ENCODE data around the gene GALNT2.

GALNT2 gene

GRCh38 chr1:230248016-230248888, 181.2 kb downstream of the GALNT2 start:
- no peak for DNase-seq

DNA sequence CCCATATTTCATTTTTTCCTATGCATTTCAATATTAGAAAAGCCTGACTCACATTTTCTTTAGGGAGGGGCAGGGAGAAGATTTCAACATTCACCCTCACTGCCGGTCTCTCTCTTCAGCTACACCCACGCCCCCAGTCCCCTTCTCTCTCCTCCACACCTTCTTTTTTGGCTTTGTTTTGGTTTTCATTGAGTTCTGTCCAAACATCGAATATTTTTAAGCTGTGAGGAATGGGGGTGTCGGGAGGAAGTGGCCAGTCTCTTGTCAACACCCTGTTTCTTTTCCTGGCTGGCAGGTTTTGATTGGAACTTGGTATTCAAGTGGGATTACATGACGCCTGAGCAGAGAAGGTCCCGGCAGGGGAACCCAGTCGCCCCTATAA, 181.8 kb downstream of the GALNT2 start:
- DNase-seq = no peak

- DNase-seq = no peak
These were observed 182.8 kb downstream of the GALNT2 start for GRCh38 chr1:230249695-230250480.

DNA sequence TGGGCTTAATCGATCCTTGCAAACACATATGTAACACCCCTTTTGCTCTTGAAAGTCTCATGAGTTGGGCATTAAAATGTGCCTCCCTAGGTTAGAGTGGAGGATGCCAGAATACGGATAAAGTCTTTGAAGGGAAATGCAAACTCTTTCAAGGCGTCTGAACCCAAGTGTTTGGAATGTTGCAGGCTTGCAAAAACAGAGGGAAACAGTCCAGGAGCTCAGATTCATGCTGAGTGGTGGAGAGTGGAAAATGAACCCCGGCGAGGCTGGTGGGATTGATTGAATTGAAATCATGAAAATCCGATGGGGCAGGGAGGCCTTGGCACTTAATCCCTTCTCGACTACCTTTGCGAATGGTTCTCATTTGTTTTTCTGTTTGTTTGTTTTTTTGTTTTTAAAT, 183.6 kb downstream of the GALNT2 start:
- no peak for DNase-seq

GRCh38 chr1:230251644-230252191, 184.7 kb downstream of the GALNT2 start:
- DNase-seq = no peak

DNA sequence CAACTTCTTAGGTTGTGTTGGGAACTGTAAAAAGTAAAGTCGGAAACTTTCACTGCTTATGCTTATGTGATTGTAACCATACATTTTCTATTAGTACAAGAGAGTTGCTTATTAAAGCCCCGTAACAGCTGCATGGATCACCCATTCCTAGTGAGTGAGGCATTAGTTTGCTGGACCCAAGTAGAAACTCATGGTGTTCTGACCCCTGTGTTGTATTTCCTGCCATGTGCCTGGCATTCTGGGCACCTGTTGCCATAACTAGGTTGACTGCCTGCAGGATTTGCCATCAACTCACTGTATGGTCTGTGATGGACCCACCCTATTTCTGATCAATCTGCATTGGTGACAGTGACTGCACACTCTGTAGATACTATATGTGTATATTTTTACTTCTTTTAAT, 186.1 kb downstream of the GALNT2 start:
- no peak for DNase-seq

- DNase-seq = no peak
These were observed 187.2 kb downstream of the GALNT2 start for GRCh38 chr1:230254265-230254664.

- no peak for DNase-seq
These were observed 188.1 kb downstream of the GALNT2 start for GRCh38 chr1:230255116-230255515.

DNA sequence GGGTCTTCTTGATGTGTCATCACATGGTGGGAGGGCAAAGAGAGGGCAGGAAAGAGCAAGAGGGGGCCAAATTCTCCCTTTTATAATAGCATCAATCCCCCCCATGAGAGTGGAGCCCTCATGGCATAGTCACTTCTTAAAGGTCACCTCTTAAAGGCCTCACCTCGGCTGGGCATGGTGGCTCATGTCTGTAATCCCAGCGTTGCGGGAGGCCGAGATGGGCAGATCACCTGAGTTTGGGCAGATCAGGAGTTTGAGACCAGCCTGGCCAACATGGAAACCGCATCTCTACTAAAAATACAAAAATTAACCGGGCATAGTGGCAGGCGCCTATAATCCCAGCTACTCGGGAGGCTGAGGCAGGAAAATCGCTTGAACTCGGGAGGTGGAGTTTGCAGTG, 189.0 kb downstream of the GALNT2 start:
- no peak for DNase-seq

DNA sequence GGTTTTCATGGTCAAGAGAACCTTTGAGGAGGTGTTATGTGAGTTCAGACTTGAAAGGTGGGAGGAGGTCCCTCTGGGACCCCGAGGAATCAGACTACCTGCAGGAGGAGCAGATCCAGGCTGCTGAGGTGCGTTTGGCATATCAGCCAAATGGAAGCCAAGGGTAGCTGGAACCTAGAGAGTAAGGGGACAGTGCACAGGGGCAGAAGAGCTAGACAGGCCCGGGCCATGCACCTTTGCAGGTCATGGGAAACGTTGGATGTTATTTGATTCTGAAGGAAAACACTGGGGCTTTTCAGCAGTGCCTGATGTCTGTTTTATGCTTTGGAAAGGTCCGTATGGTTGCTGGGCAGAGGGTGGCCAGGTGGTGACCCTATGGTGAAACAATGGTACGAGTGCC, 189.9 kb downstream of the GALNT2 start:
- DNase-seq = no peak

GRCh38 chr1:230259621-230260020, 192.6 kb downstream of the GALNT2 start:
- no peak for DNase-seq

DNA sequence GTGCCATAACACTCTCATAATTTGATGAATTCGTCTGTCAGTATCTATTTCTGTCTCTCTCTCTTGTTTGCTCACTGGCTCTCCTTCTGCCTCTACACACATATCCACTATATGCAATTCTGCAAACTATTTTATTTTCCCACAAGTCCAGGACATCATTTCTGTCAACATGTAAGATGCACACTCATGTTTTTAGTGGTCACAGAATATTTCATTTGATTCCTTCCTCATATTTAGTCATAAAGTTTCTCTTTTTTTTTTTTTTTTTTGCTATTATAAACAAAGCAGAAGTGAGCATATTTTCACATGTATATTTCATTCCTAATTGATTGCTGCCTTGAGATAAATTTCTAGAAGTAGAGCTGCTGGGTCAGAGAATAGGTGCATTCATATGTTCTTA, 193.8 kb downstream of the GALNT2 start:
- DNase-seq = no peak

- no peak for DNase-seq
These were observed 195.1 kb downstream of the GALNT2 start for GRCh38 chr1:230261928-230262650.

- DNase-seq = no peak
These were observed 196.0 kb downstream of the GALNT2 start for GRCh38 chr1:230262867-230263567.

DNA sequence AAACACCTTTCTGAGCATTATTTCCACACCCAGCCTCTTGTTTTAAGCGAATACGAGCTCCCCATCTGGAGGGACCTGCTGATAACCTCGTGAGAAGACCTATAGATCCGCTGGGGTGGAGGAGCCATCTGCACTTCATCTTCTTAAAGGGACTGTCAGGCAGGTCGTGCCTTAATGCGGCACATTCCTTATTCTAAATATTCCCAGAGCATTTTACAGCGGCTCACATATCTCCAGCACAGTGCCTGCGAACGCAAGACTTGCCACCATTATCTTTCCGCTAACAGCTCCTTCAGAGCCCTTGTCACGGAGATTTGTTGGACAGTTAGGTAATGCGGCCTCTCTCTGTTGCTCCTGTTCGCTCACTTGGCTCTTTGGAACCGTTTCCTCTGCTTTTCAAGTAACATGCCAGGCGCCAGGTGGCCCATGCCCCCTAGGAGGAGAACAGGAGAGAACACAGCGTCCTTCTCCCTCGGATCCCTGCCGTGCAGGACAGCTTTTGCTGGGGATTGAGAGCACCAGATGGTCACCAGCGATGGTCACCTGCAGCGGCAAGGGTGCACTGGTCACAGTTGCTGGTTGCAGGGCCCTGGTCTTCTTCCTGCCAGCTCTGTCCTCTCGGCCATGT, 196.6 kb downstream of the GALNT2 start:
- no peak for DNase-seq

- DNase-seq = no peak
These were observed 197.3 kb downstream of the GALNT2 start for GRCh38 chr1:230264342-230264741.

GRCh38 chr1:230265200-230266115, 198.4 kb downstream of the GALNT2 start:
- no peak for DNase-seq

DNA sequence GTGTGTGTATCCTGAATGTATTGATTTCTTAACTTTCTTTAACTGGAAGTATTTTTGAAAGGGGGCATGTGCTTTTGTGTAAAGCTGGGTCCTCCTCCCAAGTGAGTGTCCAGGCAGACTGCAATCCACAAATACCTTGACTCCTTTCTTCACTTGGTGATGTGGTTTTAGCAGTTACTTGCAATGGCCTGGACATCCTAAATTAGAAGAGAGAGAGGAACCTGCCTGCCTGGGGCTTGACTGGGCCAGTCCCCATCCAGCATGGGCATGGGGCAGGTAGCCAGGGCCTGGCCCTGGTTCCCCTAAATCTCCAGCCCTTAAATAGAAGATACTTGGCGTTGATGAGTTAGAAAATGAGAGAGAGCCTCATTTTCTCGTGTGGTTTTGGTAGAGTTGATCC, 199.4 kb downstream of the GALNT2 start:
- no peak for DNase-seq

DNA sequence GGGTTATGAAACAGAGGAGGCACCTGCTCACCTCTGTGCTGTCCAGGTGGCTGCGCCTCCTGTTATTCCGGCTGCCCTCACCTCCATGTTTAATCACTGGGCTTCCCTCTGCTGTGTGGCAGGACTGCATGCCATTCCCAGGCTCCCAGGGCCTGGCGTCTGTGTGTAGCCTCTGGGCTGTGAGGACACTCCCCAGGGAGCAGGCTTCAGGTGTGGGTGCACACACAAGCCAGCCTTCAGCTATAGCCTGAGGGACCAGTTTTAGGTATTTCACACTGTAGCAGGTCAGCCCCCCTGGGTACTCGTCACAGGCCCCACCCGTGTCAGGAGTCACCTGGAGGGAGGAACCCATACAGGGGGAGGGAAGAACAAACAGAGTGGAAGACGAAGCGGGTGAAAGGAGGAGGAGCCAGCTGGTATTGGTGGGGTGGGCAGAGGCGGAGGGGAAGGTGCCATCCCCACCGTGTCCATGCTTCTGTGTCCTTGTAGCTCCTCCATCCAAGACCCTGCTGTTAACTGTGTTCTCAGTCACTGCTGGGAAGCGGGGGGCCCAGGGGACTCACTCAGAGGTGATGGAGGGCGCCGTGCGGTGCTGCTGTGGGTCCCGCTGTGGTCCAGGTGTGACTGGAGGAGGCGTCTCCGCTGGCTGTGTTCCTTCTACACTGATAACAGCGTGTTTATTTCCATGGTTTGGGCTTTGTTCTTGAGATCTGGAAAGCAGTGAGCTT, 200.5 kb downstream of the GALNT2 start:
- no peak for DNase-seq
